Activated CD4-positive, CD25-positive, alpha-beta regulatory T cell treated with anti-CD3 and anti-CD28 coated beads, Interleukin-2, amount 50 U/mL, for 24 hours (primary cell): Measurements from ENCODE around the gene NRSN1.

Experiments
- ATAC-seq, 2 donors: fragments of 150-1000 bp; cut with Tn5 transposase; one replicate each; pipeline ENCODE4 v1.10.0; 2021; ENCODE audit warnings: mild to moderate bottlenecking in 1 of 2, moderate library complexity in 1 of 2

Gene NRSN1, protein sequence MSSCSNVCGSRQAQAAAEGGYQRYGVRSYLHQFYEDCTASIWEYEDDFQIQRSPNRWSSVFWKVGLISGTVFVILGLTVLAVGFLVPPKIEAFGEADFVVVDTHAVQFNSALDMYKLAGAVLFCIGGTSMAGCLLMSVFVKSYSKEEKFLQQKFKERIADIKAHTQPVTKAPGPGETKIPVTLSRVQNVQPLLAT

DNA sequence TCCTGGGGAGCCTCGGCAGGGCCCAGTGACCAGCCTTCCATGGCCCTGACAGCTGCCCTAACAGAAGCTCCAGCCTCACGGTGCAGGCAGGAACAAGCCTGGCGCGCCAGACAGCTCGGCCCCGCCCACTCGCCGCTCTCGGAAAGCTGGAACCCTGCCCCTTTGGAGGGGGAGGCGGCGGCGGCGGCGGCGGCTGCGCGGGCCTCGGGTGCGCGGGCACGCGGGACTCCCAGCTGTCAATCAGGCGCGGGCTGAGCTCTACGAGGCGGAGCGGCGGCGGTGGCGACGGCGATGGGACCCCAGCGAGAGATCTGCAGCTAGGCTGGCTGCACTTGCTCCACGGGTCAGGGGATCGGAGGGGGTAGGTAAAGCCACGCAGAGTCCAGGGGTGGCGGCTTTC is at the start of gene NRSN1:
TSS of gene NRSN1 (plus strand) at position 236 of the 400 bp plus-strand sequence. CDS start 8,113 bp downstream, outside the sequence.
- ATAC-seq, result no peak

GRCh38 chr6:24078200-24078599 is 47.8 kb upstream of the NRSN1 start:
- ATAC-seq, result no peak

- ATAC-seq, result no peak
These were observed 46.9 kb upstream of the NRSN1 start for GRCh38 chr6:24079076-24079475.

DNA sequence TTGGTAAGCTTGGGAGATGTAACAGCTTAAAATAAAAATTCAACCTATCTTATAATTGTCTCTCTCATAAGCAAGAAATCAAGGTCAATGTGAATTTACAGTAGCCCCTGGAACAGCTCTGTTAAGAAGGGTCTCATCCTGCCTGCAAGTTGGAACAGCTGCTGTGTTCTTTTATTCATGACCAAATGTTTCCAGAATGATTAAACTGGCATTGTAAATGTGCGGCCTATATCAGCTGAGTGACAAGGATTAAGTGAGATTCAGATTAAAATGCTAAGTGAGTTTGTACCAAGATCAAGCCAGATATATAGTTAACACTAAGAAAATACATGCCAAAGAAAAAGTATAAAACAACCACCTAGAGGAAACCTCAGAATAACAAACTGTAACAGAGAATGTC is 45.3 kb upstream of the NRSN1 start:
- ATAC-seq, result no peak

DNA sequence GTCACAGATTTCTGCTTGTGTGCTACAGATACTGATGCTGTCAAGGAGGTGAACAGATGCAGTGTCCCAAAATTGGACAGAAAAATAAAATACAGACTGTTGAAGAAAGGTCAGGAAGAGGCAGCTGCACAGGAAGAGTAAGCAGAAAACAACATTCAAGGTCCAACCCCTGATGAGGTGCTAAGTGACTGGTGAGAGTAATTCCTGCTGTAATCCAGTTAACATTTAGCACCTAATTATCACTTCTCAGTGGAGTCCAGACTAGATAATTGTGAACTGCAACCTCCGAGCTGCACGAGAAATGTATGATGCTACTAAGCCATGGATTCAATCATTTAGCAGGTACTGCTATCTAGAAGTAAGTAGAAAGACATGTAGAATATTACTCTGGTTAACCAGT is 36.3 kb upstream of the NRSN1 start:
- ATAC-seq, result no peak

DNA sequence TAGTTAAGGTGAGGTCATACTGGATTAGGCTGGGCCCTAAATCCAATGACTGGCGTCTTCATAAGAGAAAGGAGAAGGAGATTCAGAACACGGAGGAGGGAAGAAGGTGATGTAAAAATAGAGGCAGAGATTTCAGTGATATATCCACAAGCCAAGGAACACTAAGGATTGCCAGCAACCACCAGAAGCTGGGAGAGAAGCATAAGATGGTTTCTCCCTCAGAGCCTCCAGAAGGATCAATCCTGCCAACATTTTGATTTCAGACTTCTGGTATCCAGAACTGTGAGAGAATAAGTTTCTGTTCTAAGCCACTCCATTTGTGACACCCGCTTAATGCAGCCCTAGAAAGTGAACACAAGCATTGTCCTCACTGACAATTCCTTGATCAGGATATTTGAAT is 33.6 kb upstream of the NRSN1 start:
- ATAC-seq, result no peak

GRCh38 chr6:24093381-24093780 is 32.6 kb upstream of the NRSN1 start:
- no peak for ATAC-seq

GRCh38 chr6:24099181-24099580 is 26.8 kb upstream of the NRSN1 start:
- ATAC-seq, result no peak

DNA sequence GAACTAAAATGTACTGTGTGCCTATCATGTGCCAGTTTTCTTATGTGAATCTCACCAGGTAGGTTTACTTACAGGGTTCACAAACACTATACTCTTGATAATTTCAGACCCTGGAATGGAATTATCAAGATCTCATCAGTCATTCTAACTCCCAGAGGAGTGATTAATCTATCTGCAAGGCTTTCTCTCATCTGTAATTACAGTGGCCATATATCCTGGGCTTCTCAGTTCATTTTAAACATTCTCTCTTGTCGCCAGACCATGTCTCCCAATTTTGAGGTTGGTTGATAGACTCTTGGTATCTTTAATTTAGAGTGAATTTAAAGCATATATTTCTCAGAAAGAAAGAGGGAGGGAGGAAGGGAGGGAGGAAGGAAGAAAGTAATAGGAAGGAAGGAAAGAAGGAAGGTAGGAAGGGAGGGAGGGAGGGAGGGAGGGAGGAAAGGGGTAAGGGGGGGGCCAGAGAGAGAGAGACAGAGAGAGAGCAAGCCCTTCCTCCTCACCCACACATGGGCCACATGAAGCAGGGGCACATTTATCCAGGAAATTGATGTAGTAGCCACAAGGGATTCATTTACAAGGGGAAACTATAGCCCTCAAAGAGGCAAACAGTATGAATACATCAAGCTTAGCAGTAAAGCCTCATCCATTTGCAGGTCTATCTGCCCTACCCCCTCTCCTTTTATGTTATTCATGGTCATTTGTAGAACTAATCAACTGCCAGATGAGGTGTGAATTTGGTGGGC is 25.8 kb upstream of the NRSN1 start:
- ATAC-seq, result no peak

DNA sequence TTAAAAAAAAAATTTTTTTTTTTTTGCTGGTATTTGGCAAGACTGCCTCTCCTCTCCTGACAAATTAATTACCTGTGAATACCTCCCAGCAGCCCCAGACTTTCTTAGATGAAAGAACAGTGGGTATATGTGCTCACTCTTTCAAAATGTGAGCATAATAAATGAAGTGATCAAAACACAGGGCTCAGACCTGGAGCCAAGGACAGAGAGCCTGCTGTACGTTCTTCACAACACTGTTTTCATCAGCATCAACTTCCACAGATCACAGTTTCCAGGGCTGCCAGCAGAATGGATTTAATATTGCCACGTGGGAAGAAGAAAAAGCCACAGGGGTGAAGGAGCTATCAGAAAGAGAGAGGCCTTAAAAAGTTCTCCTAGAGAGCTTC is 25.3 kb upstream of the NRSN1 start:
- no peak for ATAC-seq

- ATAC-seq, result no peak
These were observed 20.8 kb upstream of the NRSN1 start for GRCh38 chr6:24105191-24105590.

DNA sequence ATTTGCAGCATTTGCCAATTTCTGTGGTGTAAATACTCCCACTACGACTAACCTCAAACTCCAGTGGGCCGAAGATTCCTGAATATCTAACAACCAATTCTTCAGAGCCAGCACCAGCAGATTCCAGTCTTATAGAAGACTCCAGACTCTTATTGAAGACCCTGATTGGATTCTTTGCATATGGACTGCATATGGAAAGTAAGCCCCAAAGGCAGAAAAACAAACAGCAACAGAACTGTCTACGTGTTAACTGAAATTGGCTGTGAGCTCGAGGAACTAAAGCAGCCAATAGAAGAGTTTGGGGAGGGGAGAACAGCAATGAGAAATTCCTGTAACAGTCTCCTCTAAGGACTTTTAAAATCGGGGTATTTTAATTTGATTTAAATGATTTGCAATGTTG is 19.7 kb upstream of the NRSN1 start:
- no peak for ATAC-seq

GRCh38 chr6:24107294-24107693 is 18.7 kb upstream of the NRSN1 start:
- no peak for ATAC-seq

- no peak for ATAC-seq
These were observed 18.0 kb upstream of the NRSN1 start for GRCh38 chr6:24108056-24108455.

DNA sequence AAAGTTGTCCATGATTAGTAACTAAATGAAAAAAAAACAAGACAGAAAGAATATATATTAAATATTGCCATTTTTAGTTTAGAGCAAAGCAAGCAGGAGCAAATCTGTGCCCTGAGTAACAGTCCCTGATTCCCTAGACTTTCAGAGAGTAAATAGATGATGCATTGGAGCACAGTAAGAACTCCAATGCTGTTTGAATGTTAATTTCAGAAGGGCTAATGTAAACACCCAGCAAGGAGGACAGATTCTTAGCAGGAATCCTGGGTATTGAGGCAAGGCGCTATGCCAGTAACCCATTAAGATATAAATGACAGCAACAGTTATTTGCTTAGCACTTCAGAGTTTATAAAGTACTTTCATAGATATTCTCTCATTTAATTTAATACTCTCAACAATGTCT is 15.6 kb upstream of the NRSN1 start:
- no peak for ATAC-seq

- ATAC-seq, result no peak
These were observed 12.1 kb upstream of the NRSN1 start for GRCh38 chr6:24113891-24114290.

DNA sequence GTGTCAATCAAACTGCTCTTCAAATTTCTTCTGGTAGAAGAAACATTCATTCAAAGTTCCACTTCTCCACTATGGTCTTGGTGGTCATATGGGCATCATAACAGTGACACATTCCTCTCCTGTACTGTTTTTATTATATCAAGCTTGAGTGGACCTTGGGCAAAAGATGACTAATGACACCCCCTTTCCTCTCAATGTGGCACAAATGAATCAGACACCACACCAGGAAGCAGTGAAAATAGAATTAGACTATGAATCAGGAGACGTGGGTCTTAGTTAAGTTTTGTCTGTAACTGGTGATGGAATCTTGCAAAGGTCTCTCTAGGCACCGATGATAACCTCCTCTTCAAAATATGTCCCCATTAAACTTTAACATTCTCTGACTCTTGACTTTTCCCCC is 9.0 kb upstream of the NRSN1 start:
- no peak for ATAC-seq

DNA sequence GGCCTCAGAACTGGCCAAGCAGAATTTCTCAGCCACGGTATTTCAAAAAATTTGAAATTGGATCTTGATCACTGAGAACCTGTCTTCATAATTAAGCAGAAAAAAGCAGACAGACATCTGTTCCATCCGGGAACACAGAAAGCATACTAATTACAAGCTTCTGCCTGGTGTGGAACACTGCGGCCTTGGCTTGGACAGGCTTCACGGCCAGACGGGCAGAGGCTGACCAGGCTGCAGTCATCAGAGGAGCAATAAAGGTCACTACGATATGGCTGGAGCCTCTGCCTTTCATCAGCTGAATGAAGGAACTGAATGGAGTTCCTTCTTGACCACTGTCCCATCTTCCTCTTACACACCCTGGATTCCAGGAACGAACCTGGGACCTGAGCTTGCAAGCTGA is 3.9 kb upstream of the NRSN1 start:
- ATAC-seq, result no peak

- no peak for ATAC-seq
These were observed 674 bp downstream of the NRSN1 start for GRCh38 chr6:24126586-24127192.

- no peak for ATAC-seq
These were observed 1.3 kb downstream of the NRSN1 start for GRCh38 chr6:24127316-24127715.

DNA sequence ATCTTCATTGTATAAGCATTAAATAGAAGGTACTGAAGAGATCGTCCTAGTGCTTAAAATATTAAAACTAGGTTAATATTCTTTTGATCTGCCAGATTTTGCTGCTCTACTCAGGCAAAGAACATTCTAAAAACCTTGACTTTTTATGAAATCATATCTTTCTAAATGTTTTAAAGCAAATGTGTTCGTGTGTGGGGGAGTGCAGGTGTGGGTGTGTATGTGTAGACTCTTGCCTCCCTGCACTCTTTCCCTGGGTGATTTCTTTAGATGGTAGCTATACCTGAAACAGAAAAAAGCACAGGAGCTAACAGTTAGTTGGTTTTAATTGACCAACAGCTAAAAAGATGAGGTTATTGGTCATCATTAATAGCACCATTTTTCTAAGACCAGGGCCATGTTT is 5.7 kb downstream of the NRSN1 start:
- no peak for ATAC-seq

DNA sequence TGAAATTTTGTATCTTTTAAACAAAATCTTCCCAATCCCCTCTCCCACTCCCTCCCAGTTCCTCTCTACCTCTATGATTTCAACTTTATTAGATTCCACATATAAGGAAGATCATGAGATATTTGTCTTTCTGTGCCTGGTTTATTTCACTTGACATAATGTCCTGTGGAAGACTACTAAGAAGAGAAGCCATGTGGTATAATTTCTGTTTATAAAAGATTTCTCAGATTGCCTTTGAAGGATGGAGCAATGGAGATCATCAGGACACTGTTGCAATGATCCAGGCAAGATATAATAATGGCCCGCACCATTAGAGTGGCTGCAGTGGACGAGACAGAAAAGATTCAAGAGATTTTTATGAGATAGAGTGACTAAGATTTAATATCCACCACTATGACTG is 13.1 kb downstream of the NRSN1 start:
- no peak for ATAC-seq

GRCh38 chr6:24139639-24140038 is 13.6 kb downstream of the NRSN1 start:
- ATAC-seq, result no peak

DNA sequence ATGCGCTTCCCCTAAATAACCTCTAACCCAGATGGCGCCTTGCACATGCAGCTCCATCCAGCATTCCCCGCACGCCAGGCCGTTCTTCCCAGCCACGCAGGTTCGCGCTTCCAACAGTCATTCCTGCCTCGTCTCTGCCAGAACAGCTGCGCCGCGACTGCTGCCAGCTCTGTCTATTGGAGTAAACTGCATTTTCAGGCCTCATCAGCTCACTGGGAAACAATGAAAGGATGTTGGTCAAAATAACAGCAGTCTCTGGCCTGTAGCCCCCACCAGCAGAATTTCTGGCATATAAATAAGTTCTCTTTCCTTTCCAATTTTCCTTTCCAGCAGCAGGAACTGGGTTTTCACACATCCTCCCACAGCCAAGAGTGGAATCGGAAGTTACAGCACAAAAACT is 14.6 kb downstream of the NRSN1 start:
- no peak for ATAC-seq
